HG03442 (cell line): ENCODE data around the gene ZCCHC17.
"Not testable (repeated sequence)": the region's sequence is repeated elsewhere in the genome, so short reads cannot be mapped to it uniquely, and the experiment has no call there.

Experiments
- ATAC-seq: cut with Tn5 transposase; IDR thresholded peaks from one replicate; pipeline ENCODE4 v1.9.1; 2021; ENCODE audit warnings: mild to moderate bottlenecking, moderate library complexity; ENCODE audit not compliant: unreplicated experiment

The ZCCHC17 gene

DNA sequence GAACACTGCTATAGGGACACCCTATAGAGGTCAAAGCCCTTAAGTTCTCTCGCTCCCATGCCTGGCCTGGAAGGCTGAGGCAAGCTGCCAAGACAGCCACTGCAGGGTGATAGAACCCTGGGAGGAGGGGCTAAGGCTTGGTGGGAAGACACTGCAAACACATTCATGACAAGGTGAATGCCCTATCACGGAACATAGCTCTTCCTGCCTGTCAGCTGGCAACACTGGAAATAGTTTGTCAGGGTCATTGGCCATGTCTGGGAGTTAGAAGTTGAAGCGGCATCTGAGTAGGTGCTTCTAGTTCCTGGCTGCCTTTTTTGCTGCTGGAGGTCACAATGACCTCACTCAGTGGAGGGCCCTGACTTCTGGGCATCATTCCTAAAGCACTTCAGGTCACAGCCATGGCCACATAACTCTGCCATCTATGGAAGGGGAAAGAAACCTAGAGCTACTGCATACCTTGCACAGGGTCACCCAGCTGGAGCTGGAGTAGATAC lies 71.8 kb downstream of the ZCCHC17 start:
- no peak for ATAC-seq

DNA sequence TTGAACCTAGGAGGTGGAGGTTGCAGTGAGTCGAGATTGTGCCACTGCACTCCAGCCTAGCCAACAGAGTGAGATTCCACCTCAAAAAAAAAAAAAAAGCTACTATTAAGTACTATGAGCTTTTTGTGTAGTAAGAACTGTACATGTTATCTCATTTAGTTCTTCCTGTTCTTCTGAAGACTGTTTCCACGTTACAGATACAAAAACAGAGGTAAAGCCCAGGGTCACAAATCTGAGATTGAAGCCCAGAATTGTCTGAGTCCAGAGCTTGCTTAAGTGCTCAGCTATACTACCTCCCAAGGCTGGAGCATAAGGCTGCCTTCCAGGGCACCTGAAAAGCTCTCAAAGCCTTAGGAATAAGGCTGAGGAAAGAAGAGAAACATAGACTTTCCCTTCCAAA lies 73.2 kb downstream of the ZCCHC17 start:
- no peak for ATAC-seq

DNA sequence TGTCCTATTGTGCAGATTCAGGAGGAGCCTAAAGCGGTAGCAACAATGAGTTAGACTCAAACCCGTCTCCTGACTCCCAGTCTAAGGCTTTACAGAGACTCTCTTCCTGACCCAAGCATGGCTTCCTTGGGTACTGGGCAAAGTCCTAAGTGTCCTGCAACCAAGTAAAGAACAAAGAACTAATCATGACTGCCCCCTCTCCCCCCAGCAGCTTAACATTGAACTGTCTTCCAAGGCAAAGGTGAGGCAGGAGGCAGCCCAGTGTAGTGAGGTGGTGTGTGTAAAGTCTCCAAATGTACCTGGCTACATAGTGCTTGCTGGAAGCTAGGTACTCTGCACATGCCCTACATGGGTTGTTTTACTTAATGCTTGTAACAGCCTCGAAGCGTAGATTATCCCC lies 73.7 kb downstream of the ZCCHC17 start:
- ATAC-seq, result no peak

DNA sequence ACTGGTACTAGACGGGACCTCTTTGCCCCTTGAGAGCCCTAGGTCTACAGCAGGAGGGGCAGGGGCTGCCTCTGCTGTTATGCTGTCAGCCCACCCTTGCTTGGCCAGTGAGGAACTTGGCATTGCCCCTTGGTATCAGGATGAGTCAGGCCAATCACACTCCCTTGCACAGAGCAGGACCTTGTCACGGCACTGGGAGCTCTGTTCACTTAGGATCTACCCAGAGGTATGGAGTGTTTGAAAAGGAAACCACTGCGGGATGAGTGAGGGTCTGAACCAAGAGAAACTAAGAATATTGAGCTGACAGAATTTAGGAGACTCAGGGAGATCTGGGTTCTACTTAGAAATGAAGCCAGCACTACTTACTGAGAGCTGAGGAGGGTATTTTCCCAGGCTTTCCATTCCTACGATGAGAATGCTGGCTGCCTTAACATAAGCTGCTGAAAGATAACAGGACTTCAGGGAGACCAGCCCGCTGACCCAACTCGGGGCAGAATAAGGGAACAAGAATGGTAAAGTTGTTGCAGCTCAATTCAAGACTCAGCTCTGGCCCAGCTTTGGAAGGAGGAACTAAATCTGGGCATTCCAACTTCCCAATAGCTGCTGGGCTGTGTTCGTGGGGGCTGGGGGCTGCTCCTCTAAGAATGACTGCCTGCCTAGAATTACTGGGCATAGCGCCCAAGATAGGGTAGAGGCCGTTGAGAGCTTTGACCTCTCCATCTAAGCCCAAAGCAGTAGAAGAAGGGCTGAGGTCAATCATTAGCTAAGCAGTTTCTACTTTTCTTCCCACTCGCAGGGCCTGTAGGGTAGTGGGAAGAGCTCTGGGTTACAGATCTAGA lies 74.5 kb downstream of the ZCCHC17 start:
- no peak for ATAC-seq

DNA sequence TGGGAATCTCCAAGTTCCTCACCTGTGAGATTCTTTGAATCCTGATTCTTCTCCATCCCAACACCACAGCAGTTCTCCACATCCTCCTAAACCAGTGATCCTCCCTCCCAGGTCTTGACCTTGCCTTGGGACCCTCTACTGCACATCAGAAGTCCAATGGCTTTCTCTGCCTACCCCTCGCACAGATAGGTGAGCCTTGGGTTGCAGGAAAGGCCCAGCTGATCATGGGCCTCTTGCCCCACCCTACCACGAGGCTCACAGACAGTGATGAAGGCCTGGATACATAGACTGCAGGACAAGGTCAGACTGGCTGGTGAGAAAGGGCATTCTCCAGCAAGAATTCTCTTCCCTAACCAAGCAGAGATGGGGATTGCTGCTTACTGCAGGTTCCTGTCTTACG lies 75.2 kb downstream of the ZCCHC17 start:
- no peak for ATAC-seq

DNA sequence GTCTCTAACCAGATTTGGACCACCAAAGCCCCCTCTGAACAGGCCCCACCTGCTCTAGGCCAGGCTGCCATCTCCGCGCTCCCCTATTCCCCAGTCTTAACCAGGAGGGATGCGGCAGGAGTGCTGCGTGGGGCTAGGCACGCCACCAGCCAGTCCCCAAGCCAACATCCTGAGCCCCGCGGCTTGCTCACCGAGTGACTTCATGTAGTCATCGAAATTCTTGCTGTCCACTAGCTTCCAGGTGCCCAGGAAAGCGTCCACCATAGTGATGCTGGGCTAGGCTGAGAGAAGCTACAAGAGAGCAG lies 75.9 kb downstream of the ZCCHC17 start:
- ATAC-seq, result no peak

DNA sequence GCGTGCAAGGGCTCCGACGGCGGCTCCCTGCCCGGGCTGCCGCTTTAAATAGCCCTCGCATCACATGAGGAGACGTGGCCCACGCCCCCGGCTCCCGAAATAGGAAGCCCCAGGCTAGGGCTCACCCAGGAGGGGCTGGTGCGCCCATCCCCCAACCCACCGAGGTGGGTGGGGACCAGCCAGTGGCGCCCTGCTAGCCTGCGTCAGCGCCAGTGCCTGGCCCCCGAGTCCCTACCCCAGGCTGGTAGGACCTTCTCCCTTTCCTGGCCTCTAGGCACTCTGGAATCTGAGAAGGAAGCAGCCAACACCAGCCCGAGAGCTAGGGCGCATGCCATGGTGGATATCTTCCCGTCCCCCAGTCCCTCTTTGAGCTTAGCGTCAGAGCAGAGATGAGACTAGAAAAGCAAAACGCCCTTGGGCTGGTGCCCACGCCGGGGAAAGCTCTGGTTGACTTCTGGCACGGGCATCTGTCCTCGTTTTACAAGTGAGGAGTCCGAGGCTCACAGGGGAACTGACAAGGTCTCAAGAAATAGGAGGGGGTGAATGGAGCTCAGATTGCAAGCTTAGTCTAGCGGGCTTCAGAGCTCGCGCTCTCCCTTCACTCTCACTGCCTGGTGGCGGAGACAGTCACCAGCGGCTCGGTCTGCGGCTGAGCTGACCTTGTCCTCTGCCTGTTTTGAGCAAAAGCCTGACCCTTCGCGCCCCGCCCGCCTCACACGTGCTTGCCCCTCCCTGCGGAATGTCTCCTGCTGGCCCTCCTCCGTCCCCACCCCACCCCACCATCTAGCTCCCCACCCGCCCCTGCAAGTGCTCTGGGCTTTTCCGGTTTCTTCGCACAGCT lies 76.4 kb downstream of the ZCCHC17 start, which contains the start of gene FABP3:
TSS of gene FABP3 (minus strand) at position 21 of the 841 bp plus-strand sequence. CDS start 62 bp downstream, outside the sequence.
- ATAC-seq, result no peak

DNA sequence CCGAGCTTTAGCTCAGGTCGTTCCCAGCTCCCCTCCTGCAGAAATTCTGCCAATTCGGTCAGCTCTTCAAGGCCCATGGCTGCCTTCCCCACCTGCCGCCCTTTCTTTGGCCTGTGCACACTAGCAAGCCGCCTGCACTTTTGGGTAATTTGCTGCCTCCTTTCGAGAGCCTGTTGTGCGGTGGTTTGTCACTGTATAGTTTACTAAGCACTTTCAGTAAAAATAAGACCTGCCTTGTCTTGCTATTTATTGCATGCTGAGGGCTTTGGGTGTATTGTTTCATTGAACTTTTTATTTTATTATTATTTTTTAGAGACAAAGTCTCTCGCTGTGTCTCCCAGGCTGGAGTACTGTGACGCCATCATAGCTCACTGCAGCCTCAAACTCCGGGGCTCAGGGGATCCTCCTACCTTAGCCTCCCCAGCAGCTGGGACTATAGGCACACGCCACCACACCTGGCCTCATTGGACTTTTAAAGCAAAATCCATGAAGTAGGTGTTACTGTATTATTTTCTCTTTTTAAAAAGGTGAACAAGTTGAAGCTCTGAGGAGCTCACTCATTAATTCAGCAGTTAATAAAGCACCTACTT lies 77.2 kb downstream of the ZCCHC17 start:
- ATAC-seq, result no peak

DNA sequence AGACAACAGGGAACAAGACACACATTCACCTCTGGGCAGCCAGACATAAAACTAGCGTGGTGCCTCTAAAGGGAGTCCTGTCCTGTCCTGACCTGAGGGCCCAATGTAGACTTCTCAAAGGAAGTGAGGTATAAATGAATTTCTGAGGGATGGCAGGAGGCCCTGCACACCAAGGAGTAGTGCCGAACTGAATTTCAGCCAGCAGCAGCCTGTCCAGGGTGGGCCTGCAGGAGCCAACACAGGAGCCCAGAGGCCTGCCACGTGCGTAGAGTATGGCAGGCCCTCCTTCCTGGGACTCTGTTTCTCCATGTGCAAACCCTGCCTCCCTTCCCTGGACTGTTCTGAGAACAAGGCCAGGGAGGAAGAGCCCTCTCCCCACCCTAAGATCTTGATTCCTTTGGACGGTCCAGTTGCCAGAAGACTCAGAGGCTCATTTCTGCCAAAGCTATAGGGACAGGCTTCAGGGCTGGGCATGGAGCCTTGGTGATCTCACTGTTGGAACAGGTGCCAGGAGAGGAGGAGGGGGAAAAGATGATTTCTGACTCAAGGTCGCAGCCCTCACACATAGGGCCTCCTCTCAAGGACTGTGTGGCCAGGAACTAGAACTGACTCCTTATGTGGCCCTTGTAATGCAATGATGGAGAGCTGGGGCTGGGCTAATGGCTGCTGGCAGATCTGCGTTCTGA lies 77.8 kb downstream of the ZCCHC17 start:
- ATAC-seq, result no peak

DNA sequence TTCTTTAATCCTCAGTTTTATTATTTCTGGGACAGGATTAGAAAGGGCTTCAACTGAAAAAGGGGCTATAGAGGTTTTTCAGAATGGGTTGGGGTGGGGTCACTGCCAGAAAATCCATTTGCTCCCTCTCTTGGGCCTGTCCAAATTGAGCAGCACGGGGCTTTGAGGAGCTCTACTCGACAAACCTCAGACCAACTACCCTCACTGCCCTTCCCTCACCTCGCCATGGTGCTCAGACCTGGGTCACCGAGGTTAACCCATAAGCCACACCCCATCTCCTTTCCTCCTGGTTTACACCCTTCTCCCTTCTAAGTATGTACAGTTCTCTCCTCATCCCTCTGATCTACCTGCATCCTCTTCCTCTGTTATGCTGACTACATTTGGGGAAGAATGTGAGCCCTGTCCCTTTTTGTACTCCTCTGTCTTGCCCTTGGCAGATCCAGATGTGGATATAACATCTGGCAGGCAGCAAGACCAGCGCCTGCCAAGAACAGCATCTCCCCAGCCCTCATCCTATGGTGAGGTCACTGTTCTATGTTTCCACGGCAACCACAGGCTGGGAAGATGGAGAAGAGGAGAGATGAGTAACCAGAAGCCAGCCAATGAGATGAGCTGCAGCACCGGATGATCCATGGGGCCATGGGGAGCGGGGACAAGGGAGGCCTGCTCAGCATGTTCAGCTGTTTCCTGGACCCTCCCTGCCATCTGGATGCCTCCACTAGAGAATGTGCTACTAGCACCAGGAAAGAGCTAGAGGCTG lies 79.7 kb downstream of the ZCCHC17 start:
- no peak for ATAC-seq

DNA sequence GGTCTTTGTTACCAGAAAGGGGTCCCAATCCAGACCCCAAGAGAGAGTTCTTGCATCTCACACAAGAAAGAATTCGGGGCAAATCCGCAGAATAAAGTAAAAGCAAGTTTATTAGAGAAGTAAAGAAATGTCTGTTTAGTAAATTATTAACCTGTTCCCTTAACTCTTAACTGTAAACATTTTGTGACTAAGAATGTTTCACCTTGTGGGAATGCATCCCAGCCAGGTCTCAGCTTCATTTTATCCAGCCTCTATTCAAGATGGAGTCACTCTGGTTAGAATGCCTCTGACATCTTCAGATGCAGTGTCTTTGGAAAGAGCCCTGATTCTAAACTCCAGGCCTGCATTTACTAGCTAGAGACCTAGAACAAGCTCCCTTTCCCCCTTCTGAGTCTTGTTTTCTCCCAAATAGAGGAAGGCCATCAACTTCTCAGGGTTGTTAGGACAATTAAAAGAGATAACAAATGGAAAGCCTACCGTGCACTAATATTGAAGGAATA lies 80.6 kb downstream of the ZCCHC17 start:
- no peak for ATAC-seq

DNA sequence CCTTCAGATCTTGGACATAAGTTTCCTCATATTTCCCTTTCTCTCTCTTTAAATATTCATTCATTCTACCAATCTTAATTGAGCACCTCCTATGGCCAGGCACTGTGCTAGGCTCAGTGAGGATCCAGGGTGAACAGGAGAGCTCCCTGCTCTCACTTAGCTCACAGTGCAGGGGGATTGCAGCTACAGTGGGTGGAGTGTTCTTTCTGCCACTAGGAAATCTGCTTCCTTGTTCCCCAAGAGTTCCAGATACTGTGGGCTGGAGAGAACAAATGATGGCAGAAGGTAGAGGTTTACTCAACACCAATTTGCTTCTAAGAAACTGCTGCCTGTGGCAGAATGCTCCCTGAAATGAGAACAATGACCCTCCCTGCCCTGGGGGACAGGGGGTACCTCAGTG lies 81.2 kb downstream of the ZCCHC17 start:
- no peak for ATAC-seq

DNA sequence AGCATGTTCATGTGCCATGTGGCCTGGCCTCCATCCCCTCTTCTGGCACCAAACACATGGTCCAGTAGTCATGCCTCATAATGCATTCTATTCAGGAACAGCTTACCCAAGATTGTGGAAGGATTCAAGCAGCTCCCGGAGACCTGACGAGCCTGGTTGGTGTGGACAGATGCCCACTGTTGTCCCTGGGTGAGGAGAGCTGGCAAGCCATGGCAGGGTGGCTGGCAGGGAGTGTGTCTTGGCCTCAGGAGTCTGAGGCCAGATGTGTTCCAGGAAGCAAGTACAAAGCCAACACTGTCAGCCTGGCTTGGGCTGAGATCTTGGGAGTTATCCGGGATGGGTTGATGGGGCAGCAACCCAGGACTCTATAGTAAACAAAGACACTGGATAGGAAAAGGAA lies 83.3 kb downstream of the ZCCHC17 start:
- no peak for ATAC-seq

DNA sequence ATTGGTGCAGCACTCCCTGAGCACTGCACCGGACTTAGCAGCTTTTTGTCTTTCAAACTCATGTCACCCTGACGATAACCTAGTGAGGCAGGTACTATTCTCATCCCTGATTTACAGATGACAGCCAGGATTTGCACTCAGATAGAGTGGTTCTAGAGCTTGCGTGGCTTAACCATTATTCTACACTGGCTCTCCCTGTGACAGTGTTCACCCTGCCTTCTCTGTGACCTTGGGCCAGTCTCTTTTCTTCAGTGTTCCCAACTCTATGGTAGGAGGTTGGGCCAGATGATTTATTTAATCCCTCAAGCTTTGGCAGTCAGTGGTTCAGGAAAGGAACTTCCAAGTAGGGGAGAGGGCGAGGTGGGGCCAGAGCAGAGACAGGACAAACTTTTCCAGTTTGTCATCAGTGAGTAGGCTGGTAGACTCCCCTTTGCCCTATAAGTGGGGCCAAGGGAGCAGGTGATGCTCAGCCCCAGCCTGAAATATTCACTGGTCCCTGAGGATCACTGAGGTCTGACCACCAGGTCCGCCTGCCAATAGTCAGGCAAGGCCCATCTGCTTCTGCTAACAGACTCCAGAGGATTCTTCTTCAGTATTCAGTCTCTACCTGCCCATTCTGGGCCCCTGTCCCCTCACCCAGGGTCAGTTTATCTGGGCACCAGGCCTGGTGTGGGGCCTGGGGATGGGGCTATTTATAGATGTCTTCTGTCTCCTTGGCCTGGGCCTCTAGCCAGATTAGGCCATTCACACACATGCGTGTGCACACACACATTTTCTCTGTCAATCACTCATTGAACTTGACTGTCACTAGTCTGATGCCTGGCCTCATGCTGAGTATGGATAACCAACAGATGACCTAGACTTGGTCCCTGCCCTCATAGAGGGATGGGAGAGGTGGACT lies 84.8 kb downstream of the ZCCHC17 start:
- no peak for ATAC-seq

DNA sequence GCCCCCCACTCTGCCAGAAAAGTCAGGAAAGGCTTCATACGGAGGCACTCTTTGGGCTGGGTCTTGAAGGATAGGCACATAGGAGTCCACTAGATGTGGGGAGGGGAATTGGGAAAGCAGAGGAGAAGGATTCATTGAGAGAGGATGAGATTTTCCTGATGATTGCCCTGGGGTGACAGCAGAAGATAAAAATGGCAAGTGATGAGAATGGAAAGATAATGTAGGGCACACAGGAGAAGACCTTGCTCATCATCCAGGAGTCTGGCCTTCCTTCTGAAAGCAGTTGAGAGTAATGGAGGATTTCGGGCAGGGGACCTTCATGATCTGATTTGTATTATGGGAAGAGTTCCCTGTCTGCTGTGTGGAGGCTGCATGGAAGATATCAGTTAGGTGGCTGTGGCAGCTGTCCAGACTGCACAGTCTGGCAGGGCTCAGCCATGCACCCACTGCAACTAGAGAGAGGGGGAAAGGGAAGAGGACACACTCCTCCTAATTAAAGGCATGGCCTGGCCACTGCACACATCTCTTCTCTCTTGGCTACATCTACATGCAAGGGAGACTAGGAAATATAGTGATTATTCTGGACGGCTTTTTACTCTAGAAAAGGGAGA lies 85.7 kb downstream of the ZCCHC17 start:
- no peak for ATAC-seq

DNA sequence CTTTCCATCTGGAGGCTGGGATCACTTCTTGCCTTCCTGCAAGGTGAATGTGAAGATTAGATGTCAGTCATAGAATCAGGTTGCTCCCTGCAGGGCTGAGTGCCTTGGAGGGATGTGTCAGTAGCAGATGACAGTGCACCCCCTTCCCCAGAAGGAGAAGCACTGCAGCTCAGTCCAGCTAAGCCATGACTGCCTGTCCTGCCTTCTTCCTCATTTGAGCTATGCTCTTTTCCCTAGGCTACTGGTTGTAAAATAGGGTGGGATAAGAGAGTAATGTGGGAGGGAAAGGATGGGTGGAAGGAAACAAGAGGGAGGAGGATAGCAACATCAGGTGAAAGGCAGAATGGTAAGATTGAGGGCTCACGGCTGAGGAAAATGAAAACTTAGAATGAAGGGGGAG lies 87.1 kb downstream of the ZCCHC17 start:
- no peak for ATAC-seq

DNA sequence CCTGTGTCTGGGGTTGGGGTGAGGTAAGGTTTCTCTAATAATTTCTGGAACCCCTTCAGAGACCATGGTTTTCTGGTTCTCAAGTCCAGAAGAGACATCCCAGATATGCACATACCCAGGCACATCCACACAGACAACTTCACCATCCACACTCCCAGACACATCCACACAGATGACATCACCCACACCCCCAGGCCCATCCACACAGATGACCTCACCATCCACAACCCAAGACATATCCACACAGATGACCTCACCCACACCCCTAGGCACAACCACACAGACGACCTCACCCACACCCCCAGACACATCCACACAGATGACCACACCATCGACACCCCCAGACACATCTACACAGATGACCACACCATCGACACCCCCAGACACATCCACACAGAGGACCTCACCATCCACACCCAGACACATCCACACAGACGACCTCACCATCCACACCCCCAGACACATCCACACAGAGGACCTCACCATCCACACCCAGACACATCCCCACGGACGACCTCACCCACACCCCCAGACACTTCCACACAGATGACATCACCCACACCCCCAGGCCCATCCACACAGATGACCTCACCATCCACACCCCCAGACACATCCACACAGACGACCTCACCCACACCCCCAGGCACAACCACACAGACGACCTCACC lies 89.9 kb downstream of the ZCCHC17 start:
- ATAC-seq, result not testable (repeated sequence)

DNA sequence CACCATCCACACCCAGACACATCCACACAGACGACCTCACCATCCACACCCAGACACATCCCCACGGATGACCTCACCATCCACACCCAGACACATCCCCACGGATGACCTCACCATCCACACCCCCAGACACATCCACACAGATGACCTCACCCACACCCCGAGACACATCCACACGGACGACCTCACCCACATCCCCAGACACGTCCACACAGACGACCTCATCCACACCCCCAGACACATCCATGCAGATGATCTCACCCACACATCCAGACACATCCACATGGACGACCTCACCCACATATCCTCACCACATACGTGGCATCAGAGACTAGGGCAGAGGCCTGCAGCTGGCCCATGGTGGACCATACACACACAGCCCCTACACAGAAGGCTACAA lies 90.8 kb downstream of the ZCCHC17 start:
- no peak for ATAC-seq
